ENCODE measurements around the gene MCCC1.

DNA sequence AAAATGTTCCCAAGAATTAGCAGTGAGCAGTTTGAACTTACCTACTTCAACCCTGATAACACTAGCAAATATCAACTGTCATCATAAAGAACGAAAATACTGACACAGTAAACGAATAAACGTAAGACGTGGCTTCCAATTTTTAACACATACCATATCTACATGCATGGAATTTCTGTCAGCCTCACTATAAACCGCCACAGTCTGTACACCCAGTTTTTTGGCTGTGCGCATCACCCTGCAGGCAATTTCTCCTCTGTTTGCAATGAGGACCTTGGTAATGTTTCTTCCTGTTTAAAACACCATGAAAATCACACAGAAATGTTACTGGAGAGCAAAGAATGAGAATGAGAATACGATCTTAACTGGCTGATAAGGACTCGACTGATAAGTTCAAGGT is 7.0 kb downstream of the MCCC1 start:
- TF ChIP-seq CTCF (IDR thresholded peaks at IDR 0.05 in 2 of 3, conservative IDR thresholded peaks at IDR 0.05 in 1 of 3; ENCODE audit: control insufficient read depth in 2 of 3, extremely low read depth in 1 of 3, insufficient read depth in 1 of 3, low read depth in 3 of 3, low read length in 3 of 3), result no peak
- TF ChIP-seq MEF2A (IDR thresholded peaks at IDR 0.05; ENCODE audit: insufficient read depth, low read depth, low read length), result no peak

Data from GM12878 (cell line).